Skeletal muscle tissue (tissue), 4 donors: Measurements from ENCODE around the gene FTSJ3. TPM values are rescaled to one million over a fixed set of nuclear protein-coding genes. Genes with fewer than 3 reads are reported as not detected.
A peak's percentile ranks its signal among the peaks of the same experiment; 100 is the strongest.
"Not testable (repeated sequence)": the region's sequence is repeated elsewhere in the genome, so short reads cannot be mapped to it uniquely, and the experiment has no call there.

ENCODE experiments used
- H3K27ac ChIP-seq: one replicate; pipeline ENCODE4 v1.7.0; 2013; ENCODE audit warnings: mild to moderate bottlenecking, low read depth, low read length, inconsistent platforms
- H3K27me3 ChIP-seq, 3 donors: one replicate each; pipeline ENCODE4 v1.7.0; 2013; ENCODE audit warnings: low read length in 3 of 3; ENCODE audit not compliant: control insufficient read depth in 3 of 3, insufficient read depth in 3 of 3
- H3K36me3 ChIP-seq, 3 donors: one replicate each; pipeline ENCODE4 v1.7.0; 2013; ENCODE audit warnings: low read length in 3 of 3; ENCODE audit not compliant: control insufficient read depth in 3 of 3, insufficient read depth in 3 of 3
- H3K4me1 ChIP-seq, 3 donors: one replicate each; pipeline ENCODE4 v1.7.0; 2013; ENCODE audit warnings: low read length in 3 of 3, mild to moderate bottlenecking in 3 of 3; ENCODE audit not compliant: control insufficient read depth in 3 of 3, insufficient read depth in 3 of 3
- H3K4me3 ChIP-seq, 3 donors: one replicate each; pipeline ENCODE4 v1.7.0; 2013; ENCODE audit warnings: low read length in 3 of 3
- H3K9ac ChIP-seq, 3 donors: one replicate each; pipeline ENCODE4 v1.7.0; 2013; ENCODE audit warnings: low read length in 3 of 3, mild to moderate bottlenecking in 3 of 3, moderate library complexity in 2 of 3, low read depth in 1 of 3
- H3K9me3 ChIP-seq, 3 donors: one replicate each; pipeline ENCODE4 v1.7.0; 2013; ENCODE audit warnings: low read length in 3 of 3; ENCODE audit not compliant: control insufficient read depth in 3 of 3
- total RNA-seq: library from RNA; depleted of rRNA; stranded (reverse); fragments of >200 nt; gene quantifications from one replicate; pipeline ENCODE4 v1.2.3, GENCODE V29; 2014
- donor health status: Osteomylitis.

FTSJ3 gene
- total RNA-seq, 1 donor from 2014 or later, result 62.6 TPM

DNA sequence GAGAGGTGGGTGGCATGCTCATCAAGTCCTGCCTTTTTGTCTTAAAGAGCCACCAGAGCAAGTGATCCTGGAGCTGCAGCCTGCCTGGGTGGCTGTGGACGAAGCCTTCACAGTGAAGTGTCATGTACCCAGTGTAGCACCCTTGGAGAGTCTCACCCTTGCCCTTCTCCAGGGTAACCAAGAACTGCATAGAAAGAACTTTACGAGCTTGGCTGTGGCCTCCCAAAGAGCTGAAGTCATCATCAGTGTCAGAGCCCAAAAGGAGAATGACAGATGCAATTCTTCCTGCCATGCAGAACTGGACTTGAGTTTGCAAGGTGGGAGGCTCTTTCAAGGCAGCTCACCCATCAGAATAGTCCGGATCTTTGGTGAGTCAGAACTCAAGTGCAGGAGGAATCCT is 31.8 kb upstream of the FTSJ3 start:
- H3K9me3 ChIP-seq, result no peaks in the 10 kb centered on the region
- no peak overlapping the region for H3K9ac ChIP-seq
- H3K27me3 ChIP-seq, result no peaks in the 10 kb centered on the region
- no peaks in the 10 kb centered on the region for H3K4me1 ChIP-seq
- no peaks in the 10 kb centered on the region for H3K36me3 ChIP-seq
- no peak overlapping the region for H3K4me3 ChIP-seq
- H3K27ac ChIP-seq, result no peak overlapping the region

DNA sequence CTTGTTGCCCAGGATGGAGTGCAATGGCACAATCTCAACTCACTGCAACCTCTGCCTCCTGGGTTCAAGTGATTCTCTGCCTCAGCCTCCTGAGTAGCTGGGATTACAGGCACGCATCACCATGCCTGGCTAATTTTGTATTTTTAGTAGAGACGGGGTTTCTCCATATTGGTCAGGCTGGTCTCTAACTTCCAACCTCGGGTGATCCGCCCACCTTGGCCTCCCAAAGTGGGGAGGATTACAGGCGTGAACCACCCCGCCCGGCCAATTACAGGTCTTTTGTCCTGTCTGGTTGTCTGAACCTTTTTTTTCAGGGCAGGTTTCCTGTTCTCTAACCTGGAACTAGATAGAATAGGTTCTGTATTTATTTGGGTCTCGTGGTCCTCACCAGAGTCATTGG is 29.0 kb upstream of the FTSJ3 start:
- H3K4me3 ChIP-seq, H3K9me3 ChIP-seq, H3K27ac ChIP-seq, H3K9ac ChIP-seq, H3K4me1 ChIP-seq, H3K27me3 ChIP-seq, H3K36me3 ChIP-seq: not testable (repeated sequence)

DNA sequence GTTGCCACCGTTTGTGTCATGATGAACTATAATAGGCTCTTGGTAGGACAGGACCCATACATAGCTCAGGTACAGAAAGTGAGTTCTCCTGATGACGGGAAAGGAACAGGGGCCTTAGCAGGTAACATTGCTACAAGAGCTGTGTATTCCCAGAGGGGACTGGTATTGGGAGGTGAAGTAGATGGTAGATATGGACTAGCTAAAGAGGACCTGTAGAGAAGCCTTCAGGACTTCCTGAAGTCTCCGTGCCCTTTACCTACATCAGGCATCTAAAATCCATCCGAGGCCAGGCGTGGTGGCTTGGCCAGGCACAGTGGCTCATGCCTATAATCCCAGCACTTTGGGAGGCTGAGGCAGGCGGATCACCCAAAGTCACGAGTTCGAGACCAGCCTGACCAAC is 27.7 kb upstream of the FTSJ3 start:
- H3K27ac ChIP-seq, result no peak overlapping the region
- H3K9ac ChIP-seq, result no peak overlapping the region
- H3K27me3 ChIP-seq, result no peaks in the 10 kb centered on the region
- no peaks in the 10 kb centered on the region for H3K9me3 ChIP-seq
- H3K4me1 ChIP-seq, result no peaks in the 10 kb centered on the region
- no peak overlapping the region for H3K4me3 ChIP-seq
- H3K36me3 ChIP-seq, result no peaks in the 10 kb centered on the region

DNA sequence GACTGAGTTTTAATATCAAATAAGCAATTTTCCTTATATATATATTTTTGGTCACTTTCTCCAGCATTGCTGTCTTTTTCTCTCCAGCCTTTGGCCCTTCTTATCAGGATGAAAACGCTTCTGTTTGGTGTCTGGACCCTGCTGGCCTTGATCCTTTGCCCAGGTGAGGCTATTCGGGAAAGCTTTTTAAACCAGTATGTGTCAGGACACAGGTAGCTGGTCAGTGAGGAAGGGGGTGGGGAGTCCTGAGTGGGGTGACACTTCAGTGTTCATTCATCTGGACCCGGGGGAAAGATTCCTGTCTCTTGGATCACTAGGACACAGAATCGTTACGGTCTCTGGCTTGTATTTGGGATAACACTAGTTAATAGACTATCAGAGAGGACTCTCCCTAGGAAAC is 27.2 kb upstream of the FTSJ3 start:
- Histone ChIP-seq H3K9me3 (no peaks in the 10 kb centered on the region), H3K9ac (no peak overlapping the region), H3K27me3 (no peaks in the 10 kb centered on the region), H3K4me1 (peaks cover 0 to under 1% (median 0%) of the 10 kb centered on the region in 3 donors), H3K36me3 (no peaks in the 10 kb centered on the region), H3K4me3 (no peak overlapping the region), H3K27ac (no peak overlapping the region)

DNA sequence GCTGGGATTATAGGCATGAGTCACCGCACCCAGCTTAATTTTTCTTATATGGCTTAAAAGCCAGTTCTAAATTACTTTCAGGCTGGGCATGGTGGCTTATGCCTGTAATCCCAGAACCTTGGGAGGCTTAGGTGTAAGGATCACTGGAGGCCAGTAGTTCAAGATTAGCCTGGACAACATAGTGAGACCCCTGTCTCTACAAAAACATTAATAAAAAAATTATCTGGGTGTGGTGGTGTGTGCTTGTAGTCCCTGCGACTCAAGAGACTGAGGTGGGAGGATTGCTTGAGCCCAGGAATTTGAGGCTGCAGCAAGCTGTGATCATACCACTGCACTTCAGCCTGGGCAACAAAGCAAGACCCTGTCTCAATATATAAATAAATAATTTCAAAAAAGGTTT is 25.8 kb upstream of the FTSJ3 start:
- no peaks in the 10 kb centered on the region for H3K27me3 ChIP-seq
- no peaks in the 10 kb centered on the region for H3K36me3 ChIP-seq
- H3K9me3 ChIP-seq, result no peaks in the 10 kb centered on the region
- H3K4me1 ChIP-seq, result peaks cover 6 to 12% (median 12%) of the 10 kb centered on the region in 3 donors
- H3K9ac ChIP-seq, result no peak overlapping the region
- H3K4me3 ChIP-seq, result no peak overlapping the region
- H3K27ac ChIP-seq, result no peak overlapping the region

DNA sequence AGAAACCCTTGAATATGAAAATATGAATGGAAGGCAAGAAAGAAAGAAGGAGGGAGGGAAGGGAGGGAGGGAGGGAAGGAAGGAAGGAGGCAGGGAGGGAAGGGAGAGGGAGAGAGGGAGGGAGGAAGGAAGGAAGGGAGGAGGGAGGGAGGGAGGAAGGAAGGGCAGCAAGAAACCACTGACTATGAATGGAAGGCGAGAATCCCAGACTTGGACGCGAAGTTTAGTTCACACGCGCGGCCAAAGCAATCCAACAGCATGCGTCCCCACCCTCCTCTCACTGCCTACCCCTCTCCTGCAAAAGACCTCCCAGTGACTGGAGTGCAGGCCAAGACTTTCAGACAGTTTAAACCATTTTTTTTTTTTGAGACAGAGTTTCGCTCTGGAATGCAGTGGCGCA is 22.9 kb upstream of the FTSJ3 start:
- no peaks in the 10 kb centered on the region for H3K27me3 ChIP-seq
- no peak overlapping the region for H3K27ac ChIP-seq
- no peak overlapping the region for H3K4me3 ChIP-seq
- H3K4me1 ChIP-seq, result peaks cover 6 to 13% (median 12%) of the 10 kb centered on the region in 3 donors
- no peaks in the 10 kb centered on the region for H3K9me3 ChIP-seq
- H3K9ac ChIP-seq, result no peak overlapping the region
- no peaks in the 10 kb centered on the region for H3K36me3 ChIP-seq

DNA sequence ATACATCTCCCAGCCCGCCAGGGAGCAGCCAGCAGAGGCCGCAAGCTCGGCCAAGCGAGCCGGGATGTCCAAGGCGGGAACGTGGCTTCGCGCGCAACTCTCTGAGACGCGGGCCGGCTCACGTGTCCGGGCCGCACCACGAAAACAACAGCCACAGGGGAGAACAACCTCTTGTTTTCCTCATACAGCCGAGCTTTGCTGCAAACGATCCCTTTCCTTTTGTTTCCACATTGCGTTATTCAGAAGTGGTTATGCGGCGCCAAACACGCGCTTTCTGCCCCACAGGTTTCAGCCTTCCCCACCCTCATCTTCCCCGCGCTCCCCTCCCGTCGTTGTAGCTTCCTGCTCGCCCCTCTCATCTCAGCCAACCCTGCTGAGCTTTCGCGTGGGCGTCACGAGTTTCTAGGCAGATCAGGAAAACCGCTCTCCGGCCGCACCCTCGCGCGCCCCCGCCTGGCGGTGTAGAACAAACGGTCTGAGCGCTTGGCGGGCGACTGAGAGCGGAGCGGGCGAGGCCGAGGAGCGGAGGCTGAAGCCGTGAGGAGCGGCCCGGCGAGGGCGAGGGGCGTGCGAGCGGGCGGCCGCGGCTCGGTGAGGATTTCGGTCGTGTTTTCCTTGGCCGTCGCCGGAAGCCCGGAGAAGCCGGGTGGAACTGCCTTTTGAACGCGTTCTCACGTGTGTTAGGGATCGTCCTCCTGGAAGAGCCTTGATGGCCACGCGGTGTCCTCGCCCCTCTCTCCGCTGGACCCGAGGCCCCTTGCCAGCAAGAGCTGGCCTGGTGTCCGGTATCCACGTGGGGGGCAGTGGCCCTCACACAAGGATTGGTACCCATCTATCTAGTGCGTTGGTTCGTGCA is 21.6 kb upstream of the FTSJ3 start:
- no peaks in the 10 kb centered on the region for H3K36me3 ChIP-seq
- peak overlapping the region; percentile 72 for H3K27ac ChIP-seq
- H3K27me3 ChIP-seq, result no peaks in the 10 kb centered on the region
- H3K9ac ChIP-seq, result peak overlapping the region; percentile 66 to 83 (median 74)
- peaks cover 6 to 13% (median 12%) of the 10 kb centered on the region in 3 donors for H3K4me1 ChIP-seq
- peak overlapping the region; percentile 66 to 83 (median 75) for H3K4me3 ChIP-seq
- H3K9me3 ChIP-seq, result no peaks in the 10 kb centered on the region

DNA sequence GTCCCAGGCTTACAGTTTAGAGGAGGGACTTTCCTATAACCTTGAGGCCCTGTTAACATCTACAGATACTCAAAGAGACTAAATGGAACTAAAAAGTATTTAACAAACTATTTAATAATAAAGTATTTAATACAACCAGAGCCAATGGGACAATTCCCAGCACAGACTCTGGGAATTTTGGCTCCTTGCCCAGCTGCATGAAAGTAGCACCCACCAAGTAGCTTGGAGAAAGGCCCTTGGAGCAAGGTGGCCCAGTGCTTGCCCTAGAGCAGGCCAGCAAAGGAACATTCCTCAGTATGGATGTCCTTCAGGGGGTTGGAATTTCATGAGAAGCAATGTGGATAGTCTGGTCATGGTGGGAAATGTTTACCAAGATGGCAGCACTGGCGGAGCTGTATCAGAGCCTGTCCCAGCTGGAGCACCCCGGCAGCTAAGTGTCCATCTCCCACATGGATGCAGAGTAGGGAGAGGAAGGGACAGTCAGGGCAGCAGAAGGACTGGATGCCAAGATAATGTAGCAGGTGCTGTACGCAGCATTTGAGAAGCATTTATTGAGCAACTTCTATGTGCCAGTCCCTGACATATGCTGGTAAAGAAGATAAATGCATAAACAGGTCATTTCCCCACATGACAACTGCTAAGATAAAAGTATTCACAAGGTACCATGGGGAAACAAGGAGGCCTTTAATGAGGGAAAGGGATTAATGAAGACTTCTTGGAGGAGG is 20.2 kb upstream of the FTSJ3 start:
- Histone ChIP-seq H3K36me3 (no peaks in the 10 kb centered on the region), H3K9ac (no peak overlapping the region), H3K27ac (no peak overlapping the region), H3K4me1 (peaks cover 12 to 18% (median 18%) of the 10 kb centered on the region in 3 donors), H3K4me3 (no peak overlapping the region), H3K27me3 (no peaks in the 10 kb centered on the region), H3K9me3 (no peaks in the 10 kb centered on the region)

DNA sequence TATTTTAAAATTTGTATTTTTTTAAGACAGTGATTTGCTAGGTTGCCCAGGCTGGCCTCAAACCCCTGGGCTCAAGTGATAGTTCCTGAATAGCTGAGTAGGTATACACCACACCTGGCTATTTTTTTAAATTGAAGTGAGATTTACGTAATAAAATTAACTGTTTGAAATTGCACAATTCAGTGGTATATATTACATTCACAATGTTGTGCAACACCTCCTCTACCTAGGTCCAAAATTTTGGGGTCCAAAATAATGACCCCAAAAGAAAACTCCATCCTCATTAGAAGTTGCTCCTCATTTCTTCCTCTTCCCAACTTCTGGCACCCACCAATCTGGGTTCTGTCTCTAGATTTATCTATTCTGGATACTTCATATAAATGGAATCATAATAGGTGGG is 18.0 kb upstream of the FTSJ3 start:
- no peaks in the 10 kb centered on the region for H3K9me3 ChIP-seq
- peaks cover 28 to 34% (median 32%) of the 10 kb centered on the region in 3 donors for H3K4me1 ChIP-seq
- H3K27me3 ChIP-seq, result no peaks in the 10 kb centered on the region
- no peak overlapping the region for H3K4me3 ChIP-seq
- H3K36me3 ChIP-seq, result no peaks in the 10 kb centered on the region
- H3K9ac ChIP-seq, result no peak overlapping the region
- H3K27ac ChIP-seq, result no peak overlapping the region
